HCT116 (cell line): ENCODE measurements around the gene RNASEH2C. TPM values are rescaled to one million over a fixed set of nuclear protein-coding genes. Genes with fewer than 3 reads are reported as not detected.
"Not testable (repeated sequence)": the region's sequence is repeated elsewhere in the genome, so short reads cannot be mapped to it uniquely, and the experiment has no call there.

Experiments used
- ATAC-seq: fragments of 200-7000 bp; cut with Tn5 transposase; 2 replicates; pipeline ENCODE4 v1.9.1; 2020; ENCODE audit warnings: mild to moderate bottlenecking, moderate library complexity
- BruUV-seq: library from RNA; stranded (reverse); fragments of 400-500 nt; replicated peaks from 2 replicates; lab custom pipeline; 2021; lab: Mats Ljungman, UMichigan
- CTCF ChIA-PET: fragments of 300-600 bp; sonication (Branson Sonifier 250); formaldehyde crosslinking; loops from one replicate; lab custom pipeline; 2021; ENCODE audit warnings: antibody characterized with exemption; lab: Charles Lee
- POLR2A ChIA-PET: fragments of 300-600, 350-600 bp; sonication (Branson Sonifier 250); formaldehyde crosslinking; loops from one replicate; lab custom pipeline; 2021; ENCODE audit warnings: antibody characterized with exemption; lab: Charles Lee
- RAD21 ChIA-PET, 2 experiments: fragments of 300-600 bp; sonication (Branson Sonifier 250); formaldehyde crosslinking; loops; one replicate each; lab custom pipeline; 2023; ENCODE audit warnings: low total read pairs in 2 of 2; ENCODE audit not compliant: uncharacterized antibody in 2 of 2, unreplicated experiment in 2 of 2, low non-redundant PET in 1 of 2; lab: Charles Lee
- DNase-seq: peaks from one replicate; pipeline ENCODE4 v3.0.0-alpha.2; 2010; ENCODE audit warnings: low read depth, low spot score
- H2AFZ ChIP-seq: fragments of 200-600 bp; shearing (Covaris generic), sonication (generic); 2 replicates; pipeline ENCODE4 v1.6.1; 2017; ENCODE audit warnings: low read depth, mixed run types, mixed read lengths, antibody characterized with exemption, low read length; ENCODE audit not compliant: poor library complexity, severe bottlenecking
- H3K27ac ChIP-seq: 2 replicates; pipeline ENCODE4 v1.5.1; 2012; ENCODE audit warnings: low read depth, low read length
- H3K27me3 ChIP-seq: fragments of 200-600 bp; sonication (generic); 2 replicates; pipeline ENCODE4 v1.6.1; 2016; ENCODE audit warnings: mixed run types, low read length, mixed read lengths; ENCODE audit not compliant: insufficient read depth
- H3K36me3 ChIP-seq, 2 experiments: fragments of 200-500 bp in 1 of 2; fragments of 200-600 bp in 1 of 2; sonication (Bioruptor generic) in 1 of 2; sonication (generic) in 1 of 2; 2 replicates each; pipeline versions ENCODE4 v1.5.1 to v1.6.1; 2014 to 2016; ENCODE audit warnings: low read length in 2 of 2, inconsistent platforms in 1 of 2, mixed read lengths in 1 of 2, mixed run types in 1 of 2; ENCODE audit not compliant: insufficient read depth in 2 of 2, control insufficient read depth in 1 of 2
- H3K4me1 ChIP-seq, 2 experiments: fragments of 200-600 bp in 1 of 2; sonication (generic) in 1 of 2; 2 replicates each; pipeline versions ENCODE4 v1.5.1 to v1.6.1; 2012 to 2017; ENCODE audit warnings: low read length in 2 of 2, inconsistent platforms in 1 of 2, mild to moderate bottlenecking in 1 of 2, mixed read lengths in 1 of 2, mixed run types in 1 of 2, moderate library complexity in 1 of 2; ENCODE audit not compliant: insufficient read depth in 2 of 2, control insufficient read depth in 1 of 2
- H3K4me2 ChIP-seq: fragments of 200-600 bp; sonication (generic); 2 replicates; pipeline ENCODE4 v1.6.1; 2017; ENCODE audit warnings: mixed run types, low read length, mixed read lengths
- H3K4me3 ChIP-seq, 2 experiments: fragments of 200-600 bp in 1 of 2; sonication (generic) in 1 of 2; replicated peaks in 1 of 2; 2 replicates each; pipeline ENCODE4 v1.5.1; 2011 to 2016; ENCODE audit warnings: low read length in 2 of 2, control low read depth in 1 of 2, low read depth in 1 of 2, mild to moderate bottlenecking in 1 of 2, mixed read lengths in 1 of 2, mixed run types in 1 of 2
- H3K79me2 ChIP-seq: fragments of 200-600 bp; sonication (generic); 2 replicates; pipeline ENCODE4 v1.6.1; 2017; ENCODE audit warnings: mild to moderate bottlenecking, mixed run types, low read length, moderate library complexity, mixed read lengths; ENCODE audit not compliant: insufficient read depth
- H3K9ac ChIP-seq: fragments of 200-600 bp; sonication (generic); 2 replicates; pipeline ENCODE4 v1.6.1; 2016; ENCODE audit warnings: low read length, mixed read lengths
- H3K9me2 ChIP-seq: fragments of 200-600 bp; sonication (generic), shearing (Covaris generic); 2 replicates; pipeline ENCODE4 v1.6.1; 2017; ENCODE audit warnings: mixed run types, mild to moderate bottlenecking, moderate library complexity; ENCODE audit not compliant: insufficient read depth
- H3K9me3 ChIP-seq, 2 experiments: fragments of 200-500 bp in 1 of 2; fragments of 200-600 bp in 1 of 2; sonication (Bioruptor generic) in 1 of 2; sonication (generic) in 1 of 2; 2 replicates each; pipeline ENCODE4 v1.6.1; 2014 to 2017; ENCODE audit warnings: low read length in 2 of 2, mixed read lengths in 2 of 2, inconsistent platforms in 1 of 2, low read depth in 1 of 2, mild to moderate bottlenecking in 1 of 2, mixed run types in 1 of 2, moderate library complexity in 1 of 2; ENCODE audit not compliant: control insufficient read depth in 1 of 2, insufficient read depth in 1 of 2
- H4K20me1 ChIP-seq: fragments of 200-600 bp; sonication (generic), shearing (Covaris generic); 2 replicates; pipeline ENCODE4 v1.6.1; 2017; ENCODE audit warnings: mixed run types, mild to moderate bottlenecking, moderate library complexity; ENCODE audit not compliant: insufficient read depth
- CBX3 ChIP-seq: IDR thresholded peaks from 2 replicates; pipeline ENCODE4 v1.6.1; 2012; ENCODE audit warnings: low read depth
- EZH2 ChIP-seq: fragments of 200-600 bp; sonication (generic); IDR thresholded peaks from 2 replicates; pipeline ENCODE4 v1.6.1; 2017; ENCODE audit warnings: antibody characterized with exemption, mixed run types
- POLR2A ChIP-seq: IDR thresholded peaks from 2 replicates; pipeline ENCODE4 v1.7.0; 2011; ENCODE audit warnings: borderline replicate concordance; ENCODE audit not compliant: insufficient read depth, insufficient read length; ENCODE audit errors: extremely low read depth
- intact Hi-C: fragments of 100-400 bp; cut with micrococcal nuclease; formaldehyde crosslinking; loops from 2 replicates; pipeline ENCODE4 v1.10.0; 2022
- total RNA-seq: library from RNA; stranded (reverse); gene quantifications from one replicate; pipeline ENCODE4 v1.2.1, GENCODE V29; 2021; ENCODE audit not compliant: unreplicated experiment

The RNASEH2C gene
- total RNA-seq, 1 experiment from 2014 or later: 28.5 TPM

- H3K27ac ChIP-seq: no peak overlapping the region
- peaks cover 7 to 11% of the 10 kb centered on the region in 2 experiments; a peak in 2 of 4 replicates for H3K9me3 ChIP-seq
- H3K79me2 ChIP-seq: no peaks in the 10 kb centered on the region
- no peak for ATAC-seq
- intact Hi-C loops: no loop called here
- no peak overlapping the region for H3K9ac ChIP-seq
- H3K4me1 ChIP-seq: peaks cover 0 to 5% of the 10 kb centered on the region in 2 experiments; a peak in 1 of 4 replicates
- ChIA-PET RAD21 (no interaction called here), POLR2A (no interaction called here), CTCF (no interaction called here)
- no peak for DNase-seq
- H3K36me3 ChIP-seq: no peaks in the 10 kb centered on the region
- H3K4me2 ChIP-seq: no peak overlapping the region
- no peaks in the 10 kb centered on the region for H4K20me1 ChIP-seq
- no peak overlapping the region for H3K4me3 ChIP-seq
- H2AFZ ChIP-seq: no peak overlapping the region
- no peak for TF ChIP-seq POLR2A
- BruUV-seq: no TSS peak
- no peaks in the 10 kb centered on the region for H3K27me3 ChIP-seq
- H3K9me2 ChIP-seq: no peaks in the 10 kb centered on the region
These were observed 18.4 kb upstream of the RNASEH2C start for GRCh38 chr11:65739022-65739421.

GRCh38 chr11:65736810-65737209 lies 16.2 kb upstream of the RNASEH2C start:
- CTCF ChIA-PET: no interaction called here

GRCh38 chr11:65735111-65735510 lies 14.5 kb upstream of the RNASEH2C start:
- H3K4me1 ChIP-seq, RAD21 ChIA-PET, H3K79me2 ChIP-seq, H3K4me2 ChIP-seq, H3K27ac ChIP-seq, H3K9ac ChIP-seq, H3K4me3 ChIP-seq, intact Hi-C loops, H4K20me1 ChIP-seq, DNase-seq, ATAC-seq, CTCF ChIA-PET, BruUV-seq, H3K27me3 ChIP-seq, H2AFZ ChIP-seq, H3K9me2 ChIP-seq, POLR2A ChIA-PET, H3K36me3 ChIP-seq: not testable (repeated sequence)
- H3K9me3 ChIP-seq: peaks cover 7 to 11% of the 10 kb centered on the region in 2 experiments; a peak in 2 of 4 replicates

More at GRCh38 chr11:65736810-65737209, 16.2 kb upstream of the RNASEH2C start:
- POLR2A ChIA-PET: no interaction called here
- Histone ChIP-seq H2AFZ (no peak overlapping the region), H3K9ac (no peak overlapping the region), H4K20me1 (no peaks in the 10 kb centered on the region), H3K79me2 (no peaks in the 10 kb centered on the region), H3K4me1 (no peaks in the 10 kb centered on the region), H3K9me3 (peaks cover 7 to 11% of the 10 kb centered on the region in 2 experiments; a peak in 2 of 4 replicates), H3K4me2 (no peak overlapping the region), H3K9me2 (no peaks in the 10 kb centered on the region), H3K27me3 (no peaks in the 10 kb centered on the region), H3K27ac (no peak overlapping the region), H3K36me3 (no peaks in the 10 kb centered on the region), H3K4me3 (no peak overlapping the region)
- RAD21 ChIA-PET: no interaction called here
- no TSS peak for BruUV-seq
- no peak for TF ChIP-seq EZH2
- peak; percentile 36; the same call in 1 of the 2 replicates for TF ChIP-seq CBX3
- no peak for DNase-seq
- no peak for ATAC-seq
- intact Hi-C loops: no loop called here
